K562 (cell line): ENCODE results near the gene PHOSPHO1.

Source experiments
- GABPA ChIP-seq: fragments of 200-800 bp; sonication (Bioruptor generic); conservative IDR thresholded peaks from 2 replicates; pipeline ENCODE4 v1.6.1; 2016; ENCODE audit warnings: low read depth, missing genetic modification characterization, missing compliant biosample characterization
- MTA1 ChIP-seq: fragments of 450-650 bp; IDR thresholded peaks from 2 replicates; pipeline ENCODE4 v1.6.1; 2017; ENCODE audit warnings: borderline replicate concordance
- MTA3 ChIP-seq: fragments of 450-650 bp; formaldehyde crosslinking; IDR thresholded peaks from 2 replicates; pipeline ENCODE4 v1.6.1; 2017; ENCODE audit warnings: mild to moderate bottlenecking, borderline replicate concordance

- TF ChIP-seq MTA3 (no peak), MTA1 (peak; percentile 57; the same call in 1 of the 2 replicates), GABPA (tag) (no peak)
Measured at GRCh38 chr17:49241692-49242397, 11.3 kb upstream of the PHOSPHO1 start.
